ENCODE data around the gene SLC26A8.

DNA sequence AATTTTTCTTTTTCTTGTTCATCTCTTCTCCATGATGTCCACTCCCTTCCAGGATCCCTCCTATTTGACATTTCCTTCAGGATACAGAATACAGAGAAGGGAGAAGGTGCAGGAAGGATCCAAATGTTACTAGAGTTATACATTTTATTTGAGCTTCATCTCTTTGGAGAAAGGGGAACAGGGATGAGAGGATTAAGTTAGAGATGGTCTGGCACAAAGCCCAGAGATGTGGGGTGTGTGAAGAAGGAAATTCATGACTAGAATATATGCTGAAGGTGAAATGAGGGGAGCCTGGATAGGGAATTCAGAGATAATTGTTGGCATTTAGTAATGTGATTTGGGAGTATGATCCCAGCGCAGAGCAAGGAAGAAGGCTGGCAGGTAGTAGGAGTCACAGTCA lies 81.1 kb downstream of the SLC26A8 start:
- TF ChIP-seq, protein P1, sequence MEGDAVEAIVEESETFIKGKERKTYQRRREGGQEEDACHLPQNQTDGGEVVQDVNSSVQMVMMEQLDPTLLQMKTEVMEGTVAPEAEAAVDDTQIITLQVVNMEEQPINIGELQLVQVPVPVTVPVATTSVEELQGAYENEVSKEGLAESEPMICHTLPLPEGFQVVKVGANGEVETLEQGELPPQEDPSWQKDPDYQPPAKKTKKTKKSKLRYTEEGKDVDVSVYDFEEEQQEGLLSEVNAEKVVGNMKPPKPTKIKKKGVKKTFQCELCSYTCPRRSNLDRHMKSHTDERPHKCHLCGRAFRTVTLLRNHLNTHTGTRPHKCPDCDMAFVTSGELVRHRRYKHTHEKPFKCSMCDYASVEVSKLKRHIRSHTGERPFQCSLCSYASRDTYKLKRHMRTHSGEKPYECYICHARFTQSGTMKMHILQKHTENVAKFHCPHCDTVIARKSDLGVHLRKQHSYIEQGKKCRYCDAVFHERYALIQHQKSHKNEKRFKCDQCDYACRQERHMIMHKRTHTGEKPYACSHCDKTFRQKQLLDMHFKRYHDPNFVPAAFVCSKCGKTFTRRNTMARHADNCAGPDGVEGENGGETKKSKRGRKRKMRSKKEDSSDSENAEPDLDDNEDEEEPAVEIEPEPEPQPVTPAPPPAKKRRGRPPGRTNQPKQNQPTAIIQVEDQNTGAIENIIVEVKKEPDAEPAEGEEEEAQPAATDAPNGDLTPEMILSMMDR (IDR thresholded peaks at IDR 0.05) = no peak
- TF ChIP-seq SIN3A (IDR thresholded peaks at IDR 0.05; ENCODE audit: borderline replicate concordance, insufficient read depth, low read depth, low read length) (no peak), POLR2AphosphoS5 (IDR thresholded peaks at IDR 0.05; ENCODE audit: low read depth, low read length) (no peak), TCF7L2 (IDR thresholded peaks at IDR 0.05; ENCODE audit: low read depth, low read length) (no peak)
- TF ChIP-seq, protein P2, sequence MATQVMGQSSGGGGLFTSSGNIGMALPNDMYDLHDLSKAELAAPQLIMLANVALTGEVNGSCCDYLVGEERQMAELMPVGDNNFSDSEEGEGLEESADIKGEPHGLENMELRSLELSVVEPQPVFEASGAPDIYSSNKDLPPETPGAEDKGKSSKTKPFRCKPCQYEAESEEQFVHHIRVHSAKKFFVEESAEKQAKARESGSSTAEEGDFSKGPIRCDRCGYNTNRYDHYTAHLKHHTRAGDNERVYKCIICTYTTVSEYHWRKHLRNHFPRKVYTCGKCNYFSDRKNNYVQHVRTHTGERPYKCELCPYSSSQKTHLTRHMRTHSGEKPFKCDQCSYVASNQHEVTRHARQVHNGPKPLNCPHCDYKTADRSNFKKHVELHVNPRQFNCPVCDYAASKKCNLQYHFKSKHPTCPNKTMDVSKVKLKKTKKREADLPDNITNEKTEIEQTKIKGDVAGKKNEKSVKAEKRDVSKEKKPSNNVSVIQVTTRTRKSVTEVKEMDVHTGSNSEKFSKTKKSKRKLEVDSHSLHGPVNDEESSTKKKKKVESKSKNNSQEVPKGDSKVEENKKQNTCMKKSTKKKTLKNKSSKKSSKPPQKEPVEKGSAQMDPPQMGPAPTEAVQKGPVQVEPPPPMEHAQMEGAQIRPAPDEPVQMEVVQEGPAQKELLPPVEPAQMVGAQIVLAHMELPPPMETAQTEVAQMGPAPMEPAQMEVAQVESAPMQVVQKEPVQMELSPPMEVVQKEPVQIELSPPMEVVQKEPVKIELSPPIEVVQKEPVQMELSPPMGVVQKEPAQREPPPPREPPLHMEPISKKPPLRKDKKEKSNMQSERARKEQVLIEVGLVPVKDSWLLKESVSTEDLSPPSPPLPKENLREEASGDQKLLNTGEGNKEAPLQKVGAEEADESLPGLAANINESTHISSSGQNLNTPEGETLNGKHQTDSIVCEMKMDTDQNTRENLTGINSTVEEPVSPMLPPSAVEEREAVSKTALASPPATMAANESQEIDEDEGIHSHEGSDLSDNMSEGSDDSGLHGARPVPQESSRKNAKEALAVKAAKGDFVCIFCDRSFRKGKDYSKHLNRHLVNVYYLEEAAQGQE (IDR thresholded peaks at IDR 0.05; ENCODE audit: insufficient read depth in 1 of 2, low read depth in 2 of 2, low read length in 1 of 2) = no peak

Measured in Panc1 (cell line).